ENCODE data around the gene IDH1. TPM values are rescaled to one million over a fixed set of nuclear protein-coding genes. Genes with fewer than 3 reads are reported as not detected.
"Not testable (repeated sequence)": the region's sequence is repeated elsewhere in the genome, so short reads cannot be mapped to it uniquely, and the experiment has no call there.

The IDH1 gene
- polyA plus RNA-seq, 3 donors from 2014 or later, result 5.2 to 10.7 (median 10.6) TPM

DNA sequence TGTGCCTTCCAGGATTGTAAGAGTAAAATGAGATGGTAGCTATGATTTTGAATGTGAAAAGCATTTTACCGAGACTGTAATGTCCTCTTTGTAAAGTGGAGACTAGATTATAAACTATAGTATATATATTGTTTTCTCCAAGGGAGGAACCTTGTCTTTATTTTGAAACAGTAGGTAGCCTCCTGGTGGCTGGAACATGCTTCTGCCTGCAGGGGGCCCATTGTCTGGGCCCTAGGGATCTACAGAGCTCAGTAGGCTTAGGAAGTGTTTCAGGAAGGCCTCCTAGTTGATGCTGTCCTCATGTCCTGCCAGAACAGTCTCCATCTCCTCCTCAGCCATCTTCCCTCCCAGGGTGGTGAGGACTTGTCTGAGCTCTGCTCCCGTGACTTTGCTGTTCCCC lies 14.2 kb upstream of the IDH1 start:
- Mint-ChIP-seq H3K27ac (no peak overlapping the region), H3K36me3 (peaks cover 11 to 14% (median 12%) of the 10 kb centered on the region in 3 donors)

GRCh38 chr2:208268156-208268952 lies 13.5 kb upstream of the IDH1 start:
- DNase-seq, result no peak
- peaks cover 5 to 11% (median 7%) of the 10 kb centered on the region in 3 donors for H3K36me3 Mint-ChIP-seq
- peak overlapping the region; percentile 56 to 74 (median 63) for H3K4me3 Mint-ChIP-seq
- H3K27ac Mint-ChIP-seq, result peak overlapping the region in 2 of 6 donors; percentile 23 to 27
- no peaks in the 10 kb centered on the region for H3K9me3 Mint-ChIP-seq
- H3K4me1 Mint-ChIP-seq, result peaks cover 48 to 78% of the 10 kb centered on the region in 2 donors
- peaks cover 7 to 18% (median 11%) of the 10 kb centered on the region in 3 donors for H3K27me3 Mint-ChIP-seq (ENCODE audit: low read depth in 3 of 3)

More for the DNA sequence above, 14.2 kb upstream of the IDH1 start:
- Mint-ChIP-seq H3K4me1 (peaks cover 50 to 80% of the 10 kb centered on the region in 2 donors), H3K4me3 (peak overlapping the region in 1 of 5 donors; percentile 51), H3K9me3 (no peaks in the 10 kb centered on the region), H3K27me3 (ENCODE audit: low read depth in 3 of 3) (peaks cover 7 to 18% (median 11%) of the 10 kb centered on the region in 3 donors)
- peak in 1 of 3 donors; percentile 9 for DNase-seq

DNA sequence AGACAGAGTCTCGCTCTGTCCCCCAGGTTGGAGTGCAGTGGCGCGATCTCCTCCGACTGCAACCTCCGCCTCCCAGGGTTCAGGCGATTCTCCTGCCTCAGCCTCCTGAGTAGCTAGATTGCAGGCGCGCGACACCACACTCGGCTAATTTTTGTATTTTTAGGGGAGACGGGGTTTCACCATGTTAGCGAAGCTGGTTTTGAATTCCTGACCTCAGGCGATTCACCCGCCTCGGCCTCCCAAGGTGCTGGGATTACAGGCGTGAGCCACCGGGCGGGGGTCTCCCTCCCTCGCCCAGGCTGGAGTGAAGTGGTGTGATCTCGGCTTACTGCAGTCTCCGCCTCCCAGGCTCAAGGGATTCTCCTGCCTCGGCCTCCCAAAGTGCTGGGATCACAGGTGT lies 12.7 kb upstream of the IDH1 start:
- peaks cover 7 to 18% (median 11%) of the 10 kb centered on the region in 3 donors for H3K27me3 Mint-ChIP-seq (ENCODE audit: low read depth in 3 of 3)
- H3K4me3 Mint-ChIP-seq, result peak overlapping the region; percentile 68 to 99 (median 94)
- peak overlapping the region in 2 of 6 donors; percentile 61 to 96 for H3K27ac Mint-ChIP-seq
- H3K9me3 Mint-ChIP-seq, DNase-seq: not testable (repeated sequence)
- H3K4me1 Mint-ChIP-seq, result peaks cover 48 to 78% of the 10 kb centered on the region in 2 donors
- H3K36me3 Mint-ChIP-seq, result peaks cover 4 to 11% (median 6%) of the 10 kb centered on the region in 3 donors

GRCh38 chr2:208266936-208267335 lies 12.1 kb upstream of the IDH1 start:
- Mint-ChIP-seq H3K4me3 (peak overlapping the region; percentile 93 to 99 (median 97)), H3K9me3 (no peaks in the 10 kb centered on the region)
- peak in 2 of 3 donors; percentile 6 to 9 for DNase-seq

GRCh38 chr2:208266553-208266893 lies 11.7 kb upstream of the IDH1 start:
- Mint-ChIP-seq H3K27me3 (ENCODE audit: low read depth in 3 of 3) (peaks cover 7 to 18% (median 11%) of the 10 kb centered on the region in 3 donors), H3K4me1 (peaks cover 48 to 72% of the 10 kb centered on the region in 2 donors), H3K4me3 (peak overlapping the region; percentile 93 to 99 (median 97)), H3K9me3 (no peaks in the 10 kb centered on the region), H3K36me3 (peaks cover 0 to 6% (median 4%) of the 10 kb centered on the region in 3 donors), H3K27ac (peak overlapping the region; percentile 94 to 99 (median 96))
- DNase-seq, result no peak

More at GRCh38 chr2:208266936-208267335, 12.1 kb upstream of the IDH1 start:
- Mint-ChIP-seq H3K27me3 (ENCODE audit: low read depth in 3 of 3) (peaks cover 7 to 18% (median 11%) of the 10 kb centered on the region in 3 donors), H3K36me3 (peaks cover 0 to 8% (median 6%) of the 10 kb centered on the region in 3 donors), H3K27ac (peak overlapping the region; percentile 94 to 99 (median 96)), H3K4me1 (peaks cover 48 to 73% of the 10 kb centered on the region in 2 donors)

- H3K27me3 Mint-ChIP-seq (ENCODE audit: low read depth in 3 of 3), result peaks cover 7 to 18% (median 11%) of the 10 kb centered on the region in 3 donors
- H3K27ac Mint-ChIP-seq, result peak within 1 kb of the TSS; percentile 94 to 99 (median 96)
- peaks cover 48 to 66% of the 10 kb centered on the region in 2 donors for H3K4me1 Mint-ChIP-seq
- peak; percentile 90 to 93 (median 93) for DNase-seq
- H3K9me3 Mint-ChIP-seq, result no peaks in the 10 kb centered on the region
- peaks cover 0 to under 1% (median 0%) of the 10 kb centered on the region in 3 donors for H3K36me3 Mint-ChIP-seq
- H3K4me3 Mint-ChIP-seq, result peak within 1 kb of the TSS; percentile 93 to 99 (median 97)
Measured at GRCh38 chr2:208265801-208266552, 11.1 kb upstream of the IDH1 start, which contains the start of gene PIKFYVE. TSS of gene PIKFYVE (plus strand) at chr2:208266255. CDS start at chr2:208271520, 5,265 bp downstream.

GRCh38 chr2:208265371-208265800 lies 10.5 kb upstream of the IDH1 start:
- peak overlapping the region; percentile 93 to 99 (median 97) for H3K4me3 Mint-ChIP-seq
- peak overlapping the region; percentile 94 to 99 (median 96) for H3K27ac Mint-ChIP-seq
- H3K4me1 Mint-ChIP-seq, result peaks cover 48 to 63% of the 10 kb centered on the region in 2 donors
- no peaks in the 10 kb centered on the region for H3K9me3 Mint-ChIP-seq
- H3K36me3 Mint-ChIP-seq, result no peaks in the 10 kb centered on the region
- DNase-seq, result peak; percentile 52 to 57 (median 53)
- peaks cover 7 to 18% (median 11%) of the 10 kb centered on the region in 3 donors for H3K27me3 Mint-ChIP-seq (ENCODE audit: low read depth in 3 of 3)

DNA sequence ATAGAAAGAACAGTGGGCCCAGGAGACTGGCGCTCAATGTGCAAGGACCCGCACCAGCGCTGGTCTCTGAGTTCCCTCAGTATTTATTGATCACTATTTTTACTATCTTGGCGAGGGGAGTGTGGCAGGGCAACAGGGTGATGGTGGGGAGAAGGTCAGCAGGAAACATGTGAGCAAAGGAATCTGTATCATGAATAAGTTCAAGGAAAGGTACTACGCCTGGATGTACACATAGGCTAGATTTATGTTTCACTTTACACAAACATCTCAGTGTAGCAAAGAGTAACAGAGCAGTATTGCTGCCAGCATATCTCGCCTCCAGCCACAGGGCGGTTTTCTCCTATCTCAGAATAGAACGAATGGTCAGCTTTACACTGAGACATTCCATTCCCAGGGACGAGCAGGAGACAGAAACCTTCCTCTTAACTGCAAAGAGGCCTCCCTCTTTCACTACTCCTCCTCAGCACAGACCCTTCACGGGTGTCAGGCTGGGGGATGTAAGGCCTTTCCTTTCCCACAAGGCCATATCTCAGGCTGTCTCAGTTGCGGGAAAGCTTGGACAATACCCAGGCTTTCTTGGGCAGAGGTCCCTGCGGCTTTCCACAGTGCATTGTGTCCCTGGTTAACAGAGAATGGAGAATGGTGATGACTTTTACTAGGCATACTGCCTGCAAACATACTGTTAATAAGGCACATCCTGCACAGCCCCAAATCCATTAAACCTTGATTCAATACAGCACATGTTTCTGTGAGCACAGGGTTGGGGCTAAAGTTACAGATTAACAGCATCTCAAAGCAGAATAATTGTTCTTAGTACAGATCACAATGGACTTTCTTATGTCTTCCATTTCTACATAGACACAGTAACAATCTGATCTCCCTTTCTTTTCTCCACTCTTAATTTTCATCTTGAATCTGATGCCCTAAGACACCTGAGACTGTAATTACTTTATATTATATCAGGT lies 2.3 kb upstream of the IDH1 start:
- H3K4me3 Mint-ChIP-seq, result peak overlapping the region; percentile 18 to 48 (median 27)

GRCh38 chr2:208256192-208256782 lies 1.4 kb upstream of the IDH1 start:
- peaks cover 0 to 6% (median 4%) of the 10 kb centered on the region in 3 donors for H3K27me3 Mint-ChIP-seq (ENCODE audit: low read depth in 3 of 3)
- H3K4me3 Mint-ChIP-seq, result peak overlapping the region; percentile 97 to 100 (median 99)
- peaks cover 25 to 34% of the 10 kb centered on the region in 2 donors for H3K4me1 Mint-ChIP-seq
- H3K36me3 Mint-ChIP-seq, result peaks cover 0 to 8% (median 2%) of the 10 kb centered on the region in 3 donors
- H3K27ac Mint-ChIP-seq, result peak overlapping the region in 1 of 6 donors; percentile 83
- DNase-seq, result no peak
- no peaks in the 10 kb centered on the region for H3K9me3 Mint-ChIP-seq

More for the DNA sequence above, 2.3 kb upstream of the IDH1 start:
- H3K9me3 Mint-ChIP-seq; H3K27me3 Mint-ChIP-seq (ENCODE audit: low read depth in 3 of 3); DNase-seq; H3K27ac Mint-ChIP-seq; H3K36me3 Mint-ChIP-seq: not testable (repeated sequence)
- H3K4me1 Mint-ChIP-seq, result peaks cover 25 to 33% of the 10 kb centered on the region in 2 donors

- Mint-ChIP-seq H3K4me3 (peak overlapping the region; percentile 97 to 100 (median 99)), H3K27ac (peak overlapping the region; percentile 59 to 89 (median 82)), H3K9me3 (no peaks in the 10 kb centered on the region), H3K27me3 (ENCODE audit: low read depth in 3 of 3) (peaks cover 0 to 6% (median 4%) of the 10 kb centered on the region in 3 donors), H3K36me3 (peaks cover 0 to 11% (median 4%) of the 10 kb centered on the region in 3 donors), H3K4me1 (peaks cover 25 to 34% of the 10 kb centered on the region in 2 donors)
- no peak for DNase-seq
Measured at GRCh38 chr2:208255557-208256106, 761 bp upstream of the IDH1 start.

- Mint-ChIP-seq H3K4me3 (peak overlapping the region; percentile 97 to 100 (median 99)), H3K27me3 (ENCODE audit: low read depth in 3 of 3) (peaks cover 0 to 4% (median under 1%) of the 10 kb centered on the region in 3 donors), H3K9me3 (no peaks in the 10 kb centered on the region), H3K27ac (peak overlapping the region; percentile 72 to 97 (median 88)), H3K36me3 (peaks cover 9 to 19% (median 12%) of the 10 kb centered on the region in 3 donors), H3K4me1 (peaks cover 26 to 34% of the 10 kb centered on the region in 2 donors)
- DNase-seq, result peak; percentile 79 to 82 (median 80)
Measured at GRCh38 chr2:208254118-208254870, 577 bp downstream of the IDH1 start.

Measured in immature natural killer cell (primary cell).